Left lobe of liver (tissue), 2 donors: ENCODE data around the gene LRP1B. TPM values are rescaled to one million over a fixed set of nuclear protein-coding genes. Genes with fewer than 3 reads are reported as not detected.

Source experiments
- ATAC-seq: fragments of 200-7000 bp; cut with Tn5 transposase; one replicate; pipeline ENCODE4 v1.9.1; 2020; ENCODE audit warnings: mild to moderate bottlenecking, moderate library complexity
- DNase-seq: peaks from one replicate; pipeline ENCODE4 v3.0.0-alpha.2; 2020; ENCODE audit warnings: low spot score
- total RNA-seq: library from RNA; stranded (reverse); gene quantifications from one replicate; pipeline ENCODE4 v1.2.1, GENCODE V29; 2021
- donor health status: DM: no; HTN: no; CAD: no; lungs with moderate emphysema.
- donor health status: DM: no; HTN: yes; CAD: no.

The LRP1B gene
- total RNA-seq, 1 donor from 2014 or later, result 0.25 TPM

- no peak for DNase-seq
- ATAC-seq, result no peak
Observed at GRCh38 chr2:141526760-141527159, 604.1 kb downstream of the LRP1B start.

- DNase-seq, result no peak
- no peak for ATAC-seq
Observed at GRCh38 chr2:141524777-141525176, 606.0 kb downstream of the LRP1B start.

GRCh38 chr2:141523199-141523598, 607.6 kb downstream of the LRP1B start:
- DNase-seq (no peak), ATAC-seq (no peak)

DNA sequence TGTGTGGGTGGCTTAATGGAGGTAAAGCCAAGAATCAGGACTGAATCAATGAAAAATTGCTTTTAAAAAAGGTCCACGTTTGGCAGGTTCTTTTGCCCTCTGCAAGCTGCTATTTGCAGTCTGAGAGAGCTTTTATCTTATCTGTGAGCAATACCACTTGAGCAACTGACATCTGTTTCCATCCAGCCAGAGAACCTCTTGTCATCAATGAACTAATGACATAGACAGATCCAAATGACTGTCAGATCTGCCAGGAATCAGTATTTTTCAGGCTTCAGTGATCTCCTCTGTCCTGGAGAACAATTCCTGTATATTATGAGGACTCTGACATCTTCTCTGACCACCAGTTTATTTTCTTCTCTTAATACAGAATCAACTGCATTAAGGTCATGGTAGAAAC, 608.1 kb downstream of the LRP1B start:
- no peak for ATAC-seq

DNA sequence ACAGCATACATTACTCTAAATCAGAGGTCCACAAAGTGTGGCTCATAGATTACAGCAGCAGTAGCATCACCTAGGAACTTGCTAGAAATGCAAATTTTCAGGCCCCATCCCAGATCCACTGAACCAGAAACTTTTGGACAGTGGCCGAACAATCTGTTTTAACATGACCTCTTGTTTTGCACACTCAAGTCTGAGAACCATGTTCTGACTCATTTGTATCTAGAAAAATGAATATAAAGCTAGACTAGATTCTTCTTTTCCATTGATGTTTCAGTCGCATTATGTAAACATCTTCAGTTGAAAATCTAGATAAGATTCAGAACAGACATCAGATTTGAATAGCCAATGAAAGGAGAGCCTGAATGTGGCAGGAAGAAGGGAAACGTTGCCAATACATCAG, 608.8 kb downstream of the LRP1B start:
- no peak for ATAC-seq
- no peak for DNase-seq

More for the DNA sequence above, 608.1 kb downstream of the LRP1B start:
- DNase-seq, result no peak

DNA sequence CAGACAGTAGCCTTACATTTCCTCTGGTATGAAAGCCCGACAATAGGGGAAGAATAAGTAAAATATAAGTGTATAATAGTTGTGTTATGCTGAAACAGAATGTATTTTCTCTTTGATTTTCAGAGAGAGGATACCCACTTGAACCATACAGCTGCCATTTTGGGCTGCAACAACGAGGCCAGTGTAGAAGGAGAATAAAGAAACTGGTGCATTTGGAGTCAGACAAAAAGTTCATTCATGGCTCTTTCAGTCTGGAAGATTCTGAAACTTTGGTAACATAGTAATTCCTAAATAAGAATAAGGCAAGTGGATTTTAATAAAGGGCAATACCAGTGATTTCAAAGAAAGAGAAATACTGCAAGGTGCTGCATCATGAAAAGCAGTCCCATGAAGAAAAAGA, 610.9 kb downstream of the LRP1B start:
- DNase-seq (no peak), ATAC-seq (no peak)

DNA sequence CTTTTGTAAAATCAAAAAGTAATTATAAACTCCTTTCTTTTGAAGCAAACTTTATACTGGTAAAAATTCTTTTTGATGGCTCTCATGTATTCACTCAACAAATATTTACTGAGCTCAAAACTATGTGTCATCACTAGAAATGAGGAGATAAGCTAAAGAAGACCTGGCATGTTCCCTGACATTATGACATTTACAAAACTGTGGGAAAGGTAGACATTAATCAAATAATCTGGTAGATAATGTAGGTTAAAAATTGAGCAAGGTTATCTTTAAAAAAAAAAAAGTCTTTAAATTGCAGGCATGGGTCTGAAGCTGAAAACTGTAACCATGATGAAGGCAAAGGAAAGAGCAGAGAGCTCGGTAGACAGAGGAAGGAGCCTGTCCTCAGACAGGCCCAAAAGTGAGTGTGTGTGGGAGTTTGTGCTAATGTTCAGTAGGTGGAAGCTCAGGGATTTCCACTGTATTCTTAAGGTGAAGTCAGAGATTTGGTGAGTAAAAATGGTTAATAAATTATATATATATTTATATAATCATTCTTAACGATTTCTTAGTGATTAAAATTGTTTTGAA, 612.9 kb downstream of the LRP1B start:
- no peak for DNase-seq

DNA sequence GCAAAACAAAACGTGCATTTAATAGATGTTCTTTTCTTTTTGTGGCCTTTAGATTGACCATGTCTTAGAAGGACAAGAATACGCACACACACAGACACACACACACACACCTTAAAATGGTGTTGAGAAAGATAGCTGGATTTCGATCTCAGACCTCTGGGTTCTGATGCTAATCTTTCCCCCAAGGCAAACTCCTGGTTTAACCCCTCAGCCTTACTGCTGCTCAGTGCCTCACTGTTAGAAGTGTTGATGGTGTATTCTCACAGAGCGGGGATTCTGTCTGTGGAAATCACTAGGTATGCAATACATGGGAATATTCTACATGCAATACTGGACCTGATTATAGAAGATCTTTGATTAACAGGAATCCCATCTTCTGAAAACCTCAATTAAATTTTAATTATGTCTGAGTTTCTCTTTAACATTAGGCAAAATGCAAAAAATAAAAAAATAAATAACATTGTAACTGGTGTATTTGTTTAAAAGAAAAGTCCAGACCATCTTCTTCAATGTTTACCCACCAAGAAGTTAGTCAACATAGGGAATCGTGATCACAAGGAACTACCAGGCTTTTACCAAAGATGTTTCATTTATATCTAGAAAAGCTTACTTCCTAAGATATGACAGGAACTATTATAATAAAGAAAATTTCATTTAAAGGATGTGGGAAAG, 613.5 kb downstream of the LRP1B start:
- DNase-seq (no peak), ATAC-seq (no peak)

More for the DNA sequence above, 612.9 kb downstream of the LRP1B start:
- no peak for ATAC-seq

DNA sequence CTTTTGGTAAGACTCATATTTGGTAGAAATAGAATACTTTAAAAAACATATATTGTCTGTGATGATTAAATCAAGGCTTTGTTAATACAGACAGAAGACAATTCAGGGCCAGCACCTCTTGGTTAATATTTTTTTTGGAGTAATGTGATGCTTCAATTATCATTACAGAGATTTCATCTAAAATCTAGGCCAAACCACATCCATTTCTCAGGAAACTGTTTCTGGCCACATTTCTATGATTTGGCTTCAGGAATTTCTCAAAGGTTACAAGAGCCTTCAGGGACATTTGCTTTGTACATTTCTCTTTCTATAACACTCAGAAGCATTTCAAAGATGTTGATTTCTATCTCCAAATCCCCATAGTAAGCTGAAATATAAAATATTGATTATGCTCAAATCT, 614.9 kb downstream of the LRP1B start:
- no peak for ATAC-seq
- DNase-seq, result no peak

- ATAC-seq (no peak), DNase-seq (no peak)
Observed at GRCh38 chr2:141513853-141514252, 617.0 kb downstream of the LRP1B start.

DNA sequence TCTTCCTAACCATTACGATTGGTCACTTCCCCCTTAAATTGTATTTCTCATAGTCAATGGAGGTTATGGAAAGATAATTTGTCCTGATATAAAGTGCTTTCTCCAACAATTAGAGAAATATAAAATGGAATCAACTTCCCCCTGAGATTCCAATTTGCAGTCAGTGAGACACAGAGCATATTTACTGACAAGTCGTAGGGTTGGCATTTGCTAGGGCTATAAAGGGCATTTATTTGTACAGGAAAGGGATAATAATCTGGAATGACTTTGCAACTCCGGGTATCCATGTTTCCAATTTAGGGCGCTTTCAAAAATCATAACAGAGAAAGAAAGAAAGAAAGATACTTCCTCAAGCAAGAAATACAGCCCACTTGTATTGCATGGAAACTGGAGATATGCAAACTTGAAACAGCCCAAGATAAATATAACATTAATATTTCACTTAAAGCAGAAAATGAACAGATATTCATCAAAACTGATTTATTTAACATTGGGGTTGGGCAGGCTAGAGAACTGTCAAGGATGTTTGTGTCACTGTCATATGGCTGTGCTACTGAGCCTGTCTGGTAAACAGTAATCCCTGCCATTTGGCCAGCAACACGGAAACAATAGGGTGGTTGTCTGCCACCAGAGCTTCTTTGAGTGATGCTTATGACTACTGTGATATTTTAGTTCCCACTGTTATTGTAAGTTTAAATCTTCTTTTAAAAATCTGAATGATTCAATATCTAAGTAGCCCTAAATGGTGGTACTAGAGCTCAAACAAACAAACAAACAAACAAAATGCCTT, 621.8 kb downstream of the LRP1B start:
- no peak for DNase-seq
- no peak for ATAC-seq

- DNase-seq, result no peak
- no peak for ATAC-seq
Observed at GRCh38 chr2:141508086-141508752, 622.6 kb downstream of the LRP1B start.

DNA sequence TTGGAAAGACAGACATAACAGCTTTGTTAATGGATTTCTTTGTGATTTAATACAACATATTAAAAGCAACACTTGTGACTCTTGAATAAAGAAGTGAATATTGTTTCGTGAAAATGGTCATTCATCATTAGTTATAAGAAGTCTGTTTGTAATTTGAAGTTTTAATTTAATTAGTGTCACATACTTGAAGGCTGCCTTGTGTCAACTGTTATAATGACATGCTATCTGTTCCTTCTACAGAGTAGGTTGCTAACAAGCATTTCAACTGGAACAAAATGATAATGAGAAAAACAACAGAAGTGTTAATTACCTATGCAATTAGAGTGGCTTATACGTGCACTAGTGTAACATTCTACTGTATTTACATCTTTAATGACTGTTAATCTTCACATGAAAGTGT, 624.7 kb downstream of the LRP1B start:
- DNase-seq, result no peak
- ATAC-seq, result no peak

GRCh38 chr2:141501752-141502151, 629.1 kb downstream of the LRP1B start:
- ATAC-seq (no peak), DNase-seq (no peak)

DNA sequence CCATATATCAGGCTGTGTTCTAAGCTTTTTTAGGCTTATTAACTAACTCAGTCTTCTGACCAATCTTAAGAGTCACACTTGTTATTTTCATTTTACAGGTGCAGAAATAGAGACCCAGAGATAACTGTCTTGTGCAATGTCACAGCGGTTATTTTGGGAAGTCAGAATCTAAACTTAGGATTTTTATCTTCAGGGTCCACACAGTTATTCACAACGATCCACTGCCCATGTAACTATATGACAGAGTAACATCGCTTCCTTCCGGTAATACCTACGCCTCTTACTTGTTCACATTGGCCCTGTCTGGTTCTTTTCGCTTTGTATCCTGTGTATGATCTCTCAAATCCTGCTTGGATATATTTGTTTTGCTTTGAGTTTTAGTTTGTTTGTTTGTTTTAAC, 631.7 kb downstream of the LRP1B start:
- DNase-seq (no peak), ATAC-seq (no peak)

GRCh38 chr2:141498561-141498960, 632.3 kb downstream of the LRP1B start:
- no peak for DNase-seq
- no peak for ATAC-seq

GRCh38 chr2:141497272-141497671, 633.5 kb downstream of the LRP1B start:
- DNase-seq (no peak), ATAC-seq (no peak)

GRCh38 chr2:141496810-141497209, 634.0 kb downstream of the LRP1B start:
- DNase-seq (no peak), ATAC-seq (no peak)

DNA sequence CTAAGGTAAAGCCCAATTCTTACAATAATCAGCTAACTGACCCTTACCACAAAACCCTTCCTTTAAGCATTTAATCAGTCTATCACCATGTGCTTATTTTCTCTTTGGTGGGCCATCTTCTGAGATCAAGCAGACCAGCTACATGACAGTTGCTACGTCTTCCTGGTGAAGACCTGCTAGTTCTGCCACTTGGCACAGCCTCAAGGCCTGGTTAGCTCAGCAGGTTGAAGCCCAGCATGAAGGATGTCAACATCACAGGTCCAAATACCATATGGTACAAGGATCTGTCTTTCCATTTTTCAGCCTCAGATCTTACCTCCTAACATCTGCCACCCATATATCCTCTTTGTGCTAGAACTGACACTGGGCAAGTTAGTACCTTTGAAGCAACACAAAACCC, 636.9 kb downstream of the LRP1B start:
- DNase-seq (no peak), ATAC-seq (no peak)

GRCh38 chr2:141492816-141493215, 638.0 kb downstream of the LRP1B start:
- ATAC-seq, result no peak
- no peak for DNase-seq

- ATAC-seq, result no peak
- no peak for DNase-seq
Observed at GRCh38 chr2:141490886-141491285, 639.9 kb downstream of the LRP1B start.

GRCh38 chr2:141482697-141483096, 648.1 kb downstream of the LRP1B start:
- DNase-seq (no peak), ATAC-seq (no peak)
